ENCODE measurements around the gene CACNA1H.

DNA sequence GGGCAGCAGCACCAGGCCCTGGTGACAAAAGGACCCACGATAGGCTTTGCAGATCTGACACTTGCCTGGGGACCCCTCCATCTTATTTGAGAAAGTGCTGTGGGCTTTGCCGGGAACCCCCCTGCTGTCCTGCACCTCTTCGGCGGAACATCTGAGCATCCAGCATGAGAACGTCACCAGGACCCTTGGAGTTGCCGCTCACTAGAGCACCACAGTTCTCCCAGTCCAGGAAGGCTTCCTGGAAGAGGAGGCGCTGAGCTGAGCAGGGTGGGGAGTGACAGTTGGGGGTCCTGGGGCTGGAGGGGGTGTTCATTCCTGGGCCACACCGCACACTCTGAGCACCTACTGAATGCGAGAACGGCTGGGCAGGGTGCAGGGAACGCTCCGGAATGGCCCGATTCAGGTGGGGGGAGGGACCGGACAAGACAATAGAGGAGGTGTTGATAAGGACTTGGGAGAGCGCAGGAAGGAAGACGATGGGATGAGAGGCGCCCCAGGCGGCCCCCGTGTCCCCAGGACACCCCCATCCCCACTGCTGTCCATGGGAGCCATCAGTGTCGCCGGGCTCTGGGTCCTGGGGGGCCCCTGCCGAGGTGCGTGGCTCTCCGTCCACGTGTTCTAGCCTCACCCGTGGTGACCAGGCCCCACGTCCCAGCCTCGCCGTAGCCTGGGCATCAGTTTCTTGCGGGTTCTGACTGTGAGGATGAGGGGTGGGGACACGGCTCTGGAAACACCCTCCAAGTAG, 24.8 kb upstream of the CACNA1H start:
- TF ChIP-seq SUZ12 (IDR thresholded peaks at IDR 0.05) (no peak), SP1 (IDR thresholded peaks at IDR 0.05) (no peak), ARNT (IDR thresholded peaks at IDR 0.05) (no peak), FOXA1 (IDR thresholded peaks at IDR 0.05) (no peak), BHLHE40 (IDR thresholded peaks at IDR 0.05; ENCODE audit: borderline replicate concordance) (no peak), FOXM1 (IDR thresholded peaks at IDR 0.05; ENCODE audit: borderline replicate concordance) (no peak), FOXK2 (IDR thresholded peaks at IDR 0.05) (no peak), ZNF384 (IDR thresholded peaks at IDR 0.05) (no peak), TARDBP (IDR thresholded peaks at IDR 0.05) (no peak), NFRKB (IDR thresholded peaks at IDR 0.05) (no peak), ELF4 (IDR thresholded peaks at IDR 0.05) (no peak), HDGF (IDR thresholded peaks at IDR 0.05; ENCODE audit: borderline replicate concordance) (no peak), L3MBTL2 (conservative IDR thresholded peaks at IDR 0.05) (no peak)
- TF ChIP-seq, protein P1, sequence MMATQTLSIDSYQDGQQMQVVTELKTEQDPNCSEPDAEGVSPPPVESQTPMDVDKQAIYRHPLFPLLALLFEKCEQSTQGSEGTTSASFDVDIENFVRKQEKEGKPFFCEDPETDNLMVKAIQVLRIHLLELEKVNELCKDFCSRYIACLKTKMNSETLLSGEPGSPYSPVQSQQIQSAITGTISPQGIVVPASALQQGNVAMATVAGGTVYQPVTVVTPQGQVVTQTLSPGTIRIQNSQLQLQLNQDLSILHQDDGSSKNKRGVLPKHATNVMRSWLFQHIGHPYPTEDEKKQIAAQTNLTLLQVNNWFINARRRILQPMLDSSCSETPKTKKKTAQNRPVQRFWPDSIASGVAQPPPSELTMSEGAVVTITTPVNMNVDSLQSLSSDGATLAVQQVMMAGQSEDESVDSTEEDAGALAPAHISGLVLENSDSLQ (IDR thresholded peaks at IDR 0.05), result no peak
